ENCODE results near the gene TRIO.
A peak's percentile ranks its signal among the peaks of the same experiment; 100 is the strongest.

TRIO gene

GRCh38 chr5:14105718-14106410, 37.3 kb upstream of the TRIO start:
- H3K4me3 ChIP-seq (ENCODE audit: low read depth, low read length), result no peak overlapping the region
- H3K27ac ChIP-seq, result peak overlapping the region; percentile 72
- no peaks in the 10 kb centered on the region for H3K27me3 ChIP-seq (replicated peaks)
- TF ChIP-seq CTCF (IDR thresholded peaks at IDR 0.05; ENCODE audit: low read depth, low read length, missing control alignments), result no peak
- DNase-seq, result peak; percentile 89
- in situ Hi-C loops (cut with HindIII; ENCODE audit: low pct_ligation_motif_present, low sequenced_read_pairs), result no loop called here
- H3K36me3 ChIP-seq (replicated peaks), result no peaks in the 10 kb centered on the region

DNA sequence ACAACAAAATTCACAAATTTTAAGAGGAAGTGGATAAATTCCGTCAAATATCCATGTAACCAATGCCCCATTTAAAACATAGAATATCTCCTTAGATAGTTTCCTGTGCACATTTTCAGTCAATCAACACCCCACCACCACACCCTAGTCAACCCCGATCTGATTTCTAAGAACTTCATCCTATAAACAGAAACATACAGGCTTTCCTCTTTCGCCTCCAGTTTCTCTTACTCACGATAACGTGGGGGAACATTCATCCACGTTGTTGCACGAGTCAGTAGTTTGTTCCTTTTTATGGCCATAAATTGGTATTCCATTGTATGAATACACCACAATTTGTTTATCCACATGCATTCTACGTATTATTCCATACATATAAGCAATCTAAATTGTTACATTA, 35.6 kb upstream of the TRIO start:
- Histone ChIP-seq H3K4me3 (ENCODE audit: low read depth, low read length) (no peak overlapping the region), H3K27me3 (replicated peaks) (no peaks in the 10 kb centered on the region), H3K27ac (no peak overlapping the region), H3K36me3 (replicated peaks) (no peaks in the 10 kb centered on the region)
- no peak for TF ChIP-seq CTCF (IDR thresholded peaks at IDR 0.05; ENCODE audit: low read depth, low read length, missing control alignments)
- DNase-seq, result no peak
- in situ Hi-C loops (cut with HindIII; ENCODE audit: low pct_ligation_motif_present, low sequenced_read_pairs), result no loop called here

DNA sequence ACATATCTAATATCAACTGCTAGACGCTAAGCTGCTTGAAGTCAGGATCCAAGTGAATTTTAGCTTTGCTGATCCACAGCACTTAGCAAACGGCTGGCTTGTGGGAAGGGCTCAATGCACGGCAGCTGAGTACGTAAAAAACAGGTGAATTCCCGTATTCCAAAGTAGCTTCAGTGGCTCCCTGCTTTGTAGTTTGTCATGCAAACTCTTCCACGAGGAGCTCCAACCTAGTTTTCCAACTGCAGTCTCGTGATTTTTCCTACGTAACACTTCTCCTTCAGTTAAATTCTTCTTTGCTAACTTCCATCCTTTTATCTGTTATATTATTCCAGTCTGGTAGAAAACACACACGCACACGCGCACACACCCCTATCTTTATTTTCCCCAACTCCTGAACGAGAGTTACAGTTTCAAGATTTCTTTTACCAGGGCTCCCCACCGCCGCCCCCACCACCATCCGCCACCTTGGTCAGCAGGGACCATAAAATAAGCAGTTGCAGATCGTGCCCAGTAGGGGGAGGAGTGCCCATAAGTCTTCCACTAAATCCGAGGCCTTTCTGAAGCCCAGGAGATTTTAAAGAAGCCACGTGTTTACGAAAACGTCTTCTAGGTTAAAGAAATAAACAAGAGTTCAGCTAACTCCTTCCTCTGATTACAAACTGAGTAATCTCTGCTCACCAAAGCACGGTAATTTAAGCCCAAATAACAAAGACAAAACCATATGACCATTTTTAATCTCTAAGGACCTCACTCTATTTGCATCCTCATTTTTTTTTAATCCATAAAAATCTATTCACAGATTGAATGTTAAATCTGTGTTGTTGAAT, 34.8 kb upstream of the TRIO start:
- in situ Hi-C loops (cut with HindIII; ENCODE audit: low pct_ligation_motif_present, low sequenced_read_pairs), result no loop called here
- H3K36me3 ChIP-seq (replicated peaks), result no peaks in the 10 kb centered on the region
- H3K4me3 ChIP-seq (ENCODE audit: low read depth, low read length), result no peak overlapping the region
- no peaks in the 10 kb centered on the region for H3K27me3 ChIP-seq (replicated peaks)
- peak; percentile 84 for TF ChIP-seq CTCF (IDR thresholded peaks at IDR 0.05; ENCODE audit: low read depth, low read length, missing control alignments)
- H3K27ac ChIP-seq, result peak overlapping the region; percentile 74
- peak; percentile 78 for DNase-seq

DNA sequence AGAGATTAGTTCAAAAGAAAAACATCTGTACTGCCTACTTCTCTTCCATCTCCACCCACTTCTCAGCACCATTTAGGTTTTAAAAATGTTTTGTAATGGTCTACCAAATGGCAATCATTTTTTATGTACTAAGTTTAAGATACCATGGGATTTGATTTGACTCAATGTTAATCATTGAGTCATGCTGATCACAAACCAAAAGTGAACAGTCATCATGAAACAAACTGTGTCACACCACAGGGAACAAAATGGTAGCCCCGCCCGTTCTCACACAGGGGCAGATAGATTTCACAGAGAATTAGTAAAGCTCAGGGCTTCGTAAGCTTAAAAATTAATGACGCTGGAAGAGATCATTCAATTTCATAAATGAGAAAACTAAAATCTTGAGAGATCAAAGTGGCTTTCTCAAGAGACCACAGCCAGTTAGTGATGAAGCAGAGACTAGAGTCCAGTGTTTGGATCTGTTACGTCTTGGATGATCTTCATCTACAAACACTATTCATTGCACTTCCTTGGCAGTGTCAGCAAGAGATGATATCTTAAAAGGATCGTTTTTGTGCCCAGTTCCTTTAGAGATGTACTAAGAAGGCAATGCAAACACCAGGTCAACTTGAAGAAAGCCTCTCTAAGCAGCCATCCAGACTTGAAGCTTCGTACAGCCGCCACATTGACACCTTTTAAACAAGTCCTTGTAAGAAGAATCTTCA, 33.9 kb upstream of the TRIO start:
- in situ Hi-C loops (cut with HindIII; ENCODE audit: low pct_ligation_motif_present, low sequenced_read_pairs), result no loop called here
- Histone ChIP-seq H3K36me3 (replicated peaks) (no peaks in the 10 kb centered on the region), H3K27me3 (replicated peaks) (no peaks in the 10 kb centered on the region), H3K27ac (peak overlapping the region; percentile 74), H3K4me3 (ENCODE audit: low read depth, low read length) (no peak overlapping the region)
- TF ChIP-seq CTCF (IDR thresholded peaks at IDR 0.05; ENCODE audit: low read depth, low read length, missing control alignments), result no peak
- peak; percentile 65 for DNase-seq

DNA sequence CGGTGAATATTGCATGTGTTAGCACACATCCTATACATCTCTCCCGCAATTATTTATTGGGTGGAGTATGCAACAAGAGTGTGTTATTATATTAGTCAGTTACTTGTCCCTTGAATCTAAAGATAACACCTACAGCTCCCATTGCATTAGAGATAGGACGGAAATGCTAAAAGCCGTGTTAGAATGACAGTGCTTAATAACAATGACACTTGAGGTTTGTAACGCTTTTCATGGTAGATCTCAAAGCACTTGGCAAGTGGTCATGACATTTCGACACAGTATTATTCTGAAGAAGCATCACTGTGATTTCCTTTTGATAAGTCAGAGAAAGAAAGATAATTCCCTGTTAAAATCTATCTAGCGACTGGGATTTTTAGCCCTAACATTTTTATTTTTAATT, 33.4 kb upstream of the TRIO start:
- no peak for DNase-seq
- no peaks in the 10 kb centered on the region for H3K27me3 ChIP-seq (replicated peaks)
- peak overlapping the region; percentile 74 for H3K27ac ChIP-seq
- no peak for TF ChIP-seq CTCF (IDR thresholded peaks at IDR 0.05; ENCODE audit: low read depth, low read length, missing control alignments)
- H3K4me3 ChIP-seq (ENCODE audit: low read depth, low read length), result no peak overlapping the region
- H3K36me3 ChIP-seq (replicated peaks), result no peaks in the 10 kb centered on the region
- in situ Hi-C loops (cut with HindIII; ENCODE audit: low pct_ligation_motif_present, low sequenced_read_pairs), result no loop called here
